HepG2 (cell line): Measurements from ENCODE around the gene KATNB1.

Source experiments
- CHD2 ChIP-seq: IDR thresholded peaks from 2 replicates; pipeline ENCODE4 v1.6.1; 2011; ENCODE audit warnings: low read depth, low read length, improper control_type of control experiment
- DNMT3B ChIP-seq: conservative IDR thresholded peaks from 2 replicates; pipeline ENCODE4 v1.6.1; 2016; ENCODE audit warnings: missing biosample characterization, control low read depth
- EZH2 ChIP-seq: conservative IDR thresholded peaks from 2 replicates; pipeline ENCODE4 v1.6.1; 2012; ENCODE audit warnings: mild to moderate bottlenecking, low read depth, low read length, moderate library complexity
- PHF8 ChIP-seq: sonication (generic); formaldehyde crosslinking; IDR thresholded peaks from 2 replicates; pipeline ENCODE4 v1.5.0; 2020; ENCODE audit warnings: missing genetic modification reagents
- RAD21 ChIP-seq: fragments of 450-650 bp; formaldehyde crosslinking; IDR thresholded peaks from 2 replicates; pipeline ENCODE4 v1.5.0; 2020; ENCODE audit warnings: mild to moderate bottlenecking
- TF ChIP-seq, protein P1 (sequence below): IDR thresholded peaks from 2 replicates; pipeline ENCODE4 v1.6.1; 2016; ENCODE audit warnings: low read depth, missing genetic modification reagents, missing compliant biosample characterization
- TF ChIP-seq, protein P2 (sequence below): sonication (generic); formaldehyde crosslinking; IDR thresholded peaks from 2 replicates; pipeline ENCODE4 v1.4.0; 2020; ENCODE audit warnings: missing genetic modification reagents

DNA sequence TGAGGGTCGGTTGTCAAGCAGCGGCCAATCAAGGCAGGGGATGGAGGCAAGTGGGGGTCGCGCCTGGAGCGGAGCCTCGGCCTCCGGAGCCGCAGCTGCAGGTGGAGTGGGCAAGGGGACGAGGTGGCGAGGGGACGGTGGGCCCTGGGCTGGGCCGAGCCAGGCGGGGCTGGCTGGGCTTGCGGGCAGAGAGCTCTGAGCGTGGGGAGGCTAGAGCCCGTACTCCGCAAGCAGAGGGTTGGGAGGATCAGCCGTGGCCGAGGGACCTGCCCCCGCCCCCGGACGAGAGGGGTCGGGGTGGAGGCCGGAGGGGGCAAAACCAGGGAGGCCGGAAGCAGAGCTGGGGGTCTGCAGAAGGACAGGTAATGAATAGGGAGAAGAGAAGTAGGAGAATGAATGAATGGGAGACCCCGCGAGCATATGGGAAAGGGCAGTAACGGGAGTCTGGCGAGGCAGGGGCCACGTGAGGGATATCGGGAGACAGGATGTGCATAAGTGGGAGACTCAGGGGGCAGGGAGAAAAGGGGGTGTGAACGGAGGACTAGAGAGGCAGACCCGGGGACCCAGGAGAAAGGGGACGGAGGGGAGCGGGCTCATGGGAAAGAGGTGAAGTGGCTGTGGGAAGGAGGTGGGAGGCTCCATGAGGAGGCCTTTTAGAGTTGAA, at the start of gene KATNB1:
- TF ChIP-seq EZH2 (no peak), CHD2 (no peak), DNMT3B (CRISPR knock-in tag) (no peak), PHF8 (CRISPR knock-in tag) (peak; percentile 60), RAD21 (peak; percentile 43)
- TF ChIP-seq, protein P1, sequence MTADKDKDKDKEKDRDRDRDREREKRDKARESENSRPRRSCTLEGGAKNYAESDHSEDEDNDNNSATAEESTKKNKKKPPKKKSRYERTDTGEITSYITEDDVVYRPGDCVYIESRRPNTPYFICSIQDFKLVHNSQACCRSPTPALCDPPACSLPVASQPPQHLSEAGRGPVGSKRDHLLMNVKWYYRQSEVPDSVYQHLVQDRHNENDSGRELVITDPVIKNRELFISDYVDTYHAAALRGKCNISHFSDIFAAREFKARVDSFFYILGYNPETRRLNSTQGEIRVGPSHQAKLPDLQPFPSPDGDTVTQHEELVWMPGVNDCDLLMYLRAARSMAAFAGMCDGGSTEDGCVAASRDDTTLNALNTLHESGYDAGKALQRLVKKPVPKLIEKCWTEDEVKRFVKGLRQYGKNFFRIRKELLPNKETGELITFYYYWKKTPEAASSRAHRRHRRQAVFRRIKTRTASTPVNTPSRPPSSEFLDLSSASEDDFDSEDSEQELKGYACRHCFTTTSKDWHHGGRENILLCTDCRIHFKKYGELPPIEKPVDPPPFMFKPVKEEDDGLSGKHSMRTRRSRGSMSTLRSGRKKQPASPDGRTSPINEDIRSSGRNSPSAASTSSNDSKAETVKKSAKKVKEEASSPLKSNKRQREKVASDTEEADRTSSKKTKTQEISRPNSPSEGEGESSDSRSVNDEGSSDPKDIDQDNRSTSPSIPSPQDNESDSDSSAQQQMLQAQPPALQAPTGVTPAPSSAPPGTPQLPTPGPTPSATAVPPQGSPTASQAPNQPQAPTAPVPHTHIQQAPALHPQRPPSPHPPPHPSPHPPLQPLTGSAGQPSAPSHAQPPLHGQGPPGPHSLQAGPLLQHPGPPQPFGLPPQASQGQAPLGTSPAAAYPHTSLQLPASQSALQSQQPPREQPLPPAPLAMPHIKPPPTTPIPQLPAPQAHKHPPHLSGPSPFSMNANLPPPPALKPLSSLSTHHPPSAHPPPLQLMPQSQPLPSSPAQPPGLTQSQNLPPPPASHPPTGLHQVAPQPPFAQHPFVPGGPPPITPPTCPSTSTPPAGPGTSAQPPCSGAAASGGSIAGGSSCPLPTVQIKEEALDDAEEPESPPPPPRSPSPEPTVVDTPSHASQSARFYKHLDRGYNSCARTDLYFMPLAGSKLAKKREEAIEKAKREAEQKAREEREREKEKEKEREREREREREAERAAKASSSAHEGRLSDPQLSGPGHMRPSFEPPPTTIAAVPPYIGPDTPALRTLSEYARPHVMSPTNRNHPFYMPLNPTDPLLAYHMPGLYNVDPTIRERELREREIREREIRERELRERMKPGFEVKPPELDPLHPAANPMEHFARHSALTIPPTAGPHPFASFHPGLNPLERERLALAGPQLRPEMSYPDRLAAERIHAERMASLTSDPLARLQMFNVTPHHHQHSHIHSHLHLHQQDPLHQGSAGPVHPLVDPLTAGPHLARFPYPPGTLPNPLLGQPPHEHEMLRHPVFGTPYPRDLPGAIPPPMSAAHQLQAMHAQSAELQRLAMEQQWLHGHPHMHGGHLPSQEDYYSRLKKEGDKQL (CRISPR knock-in tag) = no peak
- TF ChIP-seq, protein P2, sequence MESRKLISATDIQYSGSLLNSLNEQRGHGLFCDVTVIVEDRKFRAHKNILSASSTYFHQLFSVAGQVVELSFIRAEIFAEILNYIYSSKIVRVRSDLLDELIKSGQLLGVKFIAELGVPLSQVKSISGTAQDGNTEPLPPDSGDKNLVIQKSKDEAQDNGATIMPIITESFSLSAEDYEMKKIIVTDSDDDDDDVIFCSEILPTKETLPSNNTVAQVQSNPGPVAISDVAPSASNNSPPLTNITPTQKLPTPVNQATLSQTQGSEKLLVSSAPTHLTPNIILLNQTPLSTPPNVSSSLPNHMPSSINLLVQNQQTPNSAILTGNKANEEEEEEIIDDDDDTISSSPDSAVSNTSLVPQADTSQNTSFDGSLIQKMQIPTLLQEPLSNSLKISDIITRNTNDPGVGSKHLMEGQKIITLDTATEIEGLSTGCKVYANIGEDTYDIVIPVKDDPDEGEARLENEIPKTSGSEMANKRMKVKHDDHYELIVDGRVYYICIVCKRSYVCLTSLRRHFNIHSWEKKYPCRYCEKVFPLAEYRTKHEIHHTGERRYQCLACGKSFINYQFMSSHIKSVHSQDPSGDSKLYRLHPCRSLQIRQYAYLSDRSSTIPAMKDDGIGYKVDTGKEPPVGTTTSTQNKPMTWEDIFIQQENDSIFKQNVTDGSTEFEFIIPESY (CRISPR knock-in tag) = 0 out of 2 replicates have a peak, but pooled peaks have one; percentile 22
